ENCODE data around the gene RPS2.
A peak's percentile ranks its signal among the peaks of the same experiment; 100 is the strongest.

Gene RPS2

DNA sequence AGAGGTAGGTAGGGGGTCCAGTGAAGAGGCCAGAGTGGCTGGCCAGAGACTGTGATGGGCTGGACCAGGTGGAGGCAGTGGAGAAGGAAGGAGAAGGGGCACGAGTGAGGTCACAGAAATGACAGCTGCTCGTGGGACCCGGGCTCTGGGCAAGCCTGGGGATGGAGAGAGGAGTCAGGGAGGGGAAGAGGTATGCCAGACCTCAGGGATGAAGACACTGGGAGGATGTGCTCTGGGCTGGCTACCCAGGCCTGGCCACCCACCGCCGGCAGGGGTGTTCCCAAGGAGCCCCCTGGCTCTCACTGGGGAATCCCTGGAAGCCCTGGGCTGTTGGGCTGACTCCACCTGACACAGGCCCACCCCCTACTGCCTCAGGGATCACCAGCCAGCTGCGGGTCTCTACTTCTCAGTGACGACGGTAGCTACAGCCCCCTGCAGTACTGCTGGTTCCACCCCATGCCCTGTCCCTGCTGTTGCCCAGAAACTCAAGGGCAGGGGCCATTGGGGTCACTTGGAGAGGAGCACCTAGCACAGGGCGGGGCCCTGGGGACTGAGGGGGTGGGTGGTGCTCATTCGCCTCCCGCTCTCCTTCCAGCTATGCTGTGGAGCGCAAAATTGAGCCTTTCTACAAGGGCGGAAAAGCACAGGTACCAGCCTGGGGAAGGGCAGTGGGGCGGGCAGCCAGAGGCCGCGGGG, 9.0 kb upstream of the RPS2 start:
- WGBS (ENCODE audit: extremely low coverage, insufficient coverage, insufficient read length): no CpG with 5 or more reads among the region's 16 CpGs
- Histone ChIP-seq H3K9ac (ENCODE audit: low read length) (no peak overlapping the region), H3K9me3 (ENCODE audit: insufficient read depth, low read depth, low read length) (no peaks in the 10 kb centered on the region), H3K4me3 (ENCODE audit: low read depth, low read length) (no peak overlapping the region), H3K23ac (ENCODE audit: low read length) (no peak overlapping the region), H3K14ac (ENCODE audit: low read length) (no peak overlapping the region), H3K27me3 (ENCODE audit: insufficient read depth, low read length) (no peaks in the 10 kb centered on the region), H2BK120ac (ENCODE audit: insufficient read depth, low read length, poor library complexity) (no peak overlapping the region), H4K8ac (ENCODE audit: low read depth, low read length) (no peak overlapping the region), H3K36me3 (ENCODE audit: control insufficient read depth in 1 of 2, insufficient read depth in 2 of 2, low read length in 2 of 2) (peaks cover 44 to 45% of the 10 kb centered on the region in 2 experiments), H3K27ac (ENCODE audit: low read depth, low read length) (no peak overlapping the region), H3K79me1 (ENCODE audit: low read length) (peaks cover 7% of the 10 kb centered on the region), H2BK12ac (ENCODE audit: low read length) (no peak overlapping the region), H3K18ac (ENCODE audit: low read length) (peak overlapping the region; percentile 18), H2BK5ac (ENCODE audit: low read depth, low read length, poor library complexity) (no peak overlapping the region), H3K4ac (ENCODE audit: low read depth, low read length) (no peak overlapping the region), H2AFZ (ENCODE audit: insufficient read depth, low read length, poor library complexity) (no peak overlapping the region), H3K79me2 (ENCODE audit: control insufficient read depth, insufficient read depth, low read length, poor library complexity) (peaks cover 11% of the 10 kb centered on the region), H3K4me1 (ENCODE audit: control insufficient read depth in 1 of 2, insufficient read depth in 2 of 2, low read length in 2 of 2) (peaks cover 10 to 12% of the 10 kb centered on the region in 2 experiments), H3K4me2 (ENCODE audit: low read length) (no peak overlapping the region), H4K12ac (ENCODE audit: low read depth, low read length) (no peak overlapping the region), H2AK5ac (ENCODE audit: low read length) (no peak overlapping the region), H4K91ac (ENCODE audit: low read depth, low read length) (no peak overlapping the region)
- no peak for DNase-seq

- Histone ChIP-seq H3K9ac (ENCODE audit: low read length) (peak overlapping the region; percentile 89), H4K8ac (ENCODE audit: low read depth, low read length) (peak overlapping the region; percentile 97), H2AFZ (ENCODE audit: insufficient read depth, low read length, poor library complexity) (peak overlapping the region; percentile 46), H4K91ac (ENCODE audit: low read depth, low read length) (peak overlapping the region; percentile 87), H3K23ac (ENCODE audit: low read length) (no peak overlapping the region), H3K27me3 (ENCODE audit: insufficient read depth, low read length) (no peaks in the 10 kb centered on the region), H3K14ac (ENCODE audit: low read length) (peak overlapping the region; percentile 84), H2BK5ac (ENCODE audit: low read depth, low read length, poor library complexity) (peak overlapping the region; percentile 37), H3K79me2 (ENCODE audit: control insufficient read depth, insufficient read depth, low read length, poor library complexity) (peaks cover 11% of the 10 kb centered on the region), H3K18ac (ENCODE audit: low read length) (peak overlapping the region; percentile 63), H3K4me3 (ENCODE audit: low read depth, low read length) (peak overlapping the region; percentile 90), H3K9me3 (ENCODE audit: insufficient read depth, low read depth, low read length) (no peaks in the 10 kb centered on the region), H3K4me1 (ENCODE audit: control insufficient read depth in 1 of 2, insufficient read depth in 2 of 2, low read length in 2 of 2) (peaks cover 10 to 11% of the 10 kb centered on the region in 2 experiments), H2BK12ac (ENCODE audit: low read length) (no peak overlapping the region), H3K4me2 (ENCODE audit: low read length) (peak overlapping the region; percentile 92), H2AK5ac (ENCODE audit: low read length) (peak overlapping the region; percentile 54), H3K79me1 (ENCODE audit: low read length) (peaks cover 7% of the 10 kb centered on the region), H3K4ac (ENCODE audit: low read depth, low read length) (peak overlapping the region; percentile 76), H2BK120ac (ENCODE audit: insufficient read depth, low read length, poor library complexity) (peak overlapping the region; percentile 8), H3K27ac (ENCODE audit: low read depth, low read length) (no peak overlapping the region), H3K36me3 (ENCODE audit: control insufficient read depth in 1 of 2, insufficient read depth in 2 of 2, low read length in 2 of 2) (peaks cover 34% of the 10 kb centered on the region in 2 experiments), H4K12ac (ENCODE audit: low read depth, low read length) (peak overlapping the region; percentile 87)
- no CpG with 5 or more reads among the region's 22 CpGs for WGBS (ENCODE audit: extremely low coverage, insufficient coverage, insufficient read length)
- peak; percentile 24 to 27 for DNase-seq
Measured at GRCh38 chr16:1972490-1972877, 7.9 kb upstream of the RPS2 start.

DNA sequence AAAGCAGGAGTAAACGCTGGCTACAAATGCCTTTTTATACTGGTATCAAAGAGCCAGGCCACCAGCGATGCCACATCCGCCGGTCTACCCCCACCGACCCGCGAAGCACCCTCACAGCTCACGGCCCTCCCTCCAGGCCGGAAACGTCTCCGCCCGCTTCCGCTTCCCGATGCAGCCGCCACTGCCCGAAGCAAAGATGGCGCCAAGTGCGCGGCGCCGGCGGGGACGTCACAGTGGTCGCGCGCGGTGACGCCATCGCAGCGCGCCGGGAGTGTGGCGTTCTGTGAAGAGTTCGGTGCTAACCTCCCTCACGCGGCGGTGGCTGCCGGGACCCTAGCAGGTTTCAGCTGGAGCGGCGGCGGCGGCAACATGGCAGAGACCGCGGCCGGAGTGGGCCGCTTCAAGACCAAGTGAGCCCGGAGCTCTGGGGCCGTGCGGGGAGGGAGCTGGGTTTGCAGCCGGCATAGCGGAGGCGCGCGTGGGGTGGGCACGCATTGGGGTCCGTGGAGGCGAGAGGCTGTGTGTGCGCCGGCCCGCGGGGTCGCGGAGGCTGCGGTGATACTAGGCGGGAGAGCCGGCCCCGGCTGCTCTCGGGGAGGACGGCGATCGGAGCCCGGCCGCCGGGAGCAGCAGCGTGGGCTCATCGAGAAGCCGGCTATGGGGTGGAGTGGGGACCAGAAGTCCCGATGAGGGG, 7.3 kb upstream of the RPS2 start, which contains the start of gene TBL3:
TBL3 (plus strand) TSS at position 258 of the 694 bp plus-strand sequence; CDS start at position 370, 112 bp downstream.
- H2AFZ ChIP-seq (ENCODE audit: insufficient read depth, low read length, poor library complexity): peak within 1 kb of the TSS; percentile 46
- peak within 1 kb of the TSS; percentile 84 for H3K14ac ChIP-seq (ENCODE audit: low read length)
- H2BK12ac ChIP-seq (ENCODE audit: low read length): no peak within 1 kb of the TSS
- WGBS (ENCODE audit: extremely low coverage, insufficient coverage, insufficient read length): no CpG with 5 or more reads among the region's 78 CpGs
- no peaks in the 10 kb centered on the region for H3K9me3 ChIP-seq (ENCODE audit: insufficient read depth, low read depth, low read length)
- peak within 1 kb of the TSS; percentile 92 for H3K4me2 ChIP-seq (ENCODE audit: low read length)
- peak within 1 kb of the TSS; percentile 84 for H3K18ac ChIP-seq (ENCODE audit: low read length)
- peak within 1 kb of the TSS; percentile 37 for H2BK5ac ChIP-seq (ENCODE audit: low read depth, low read length, poor library complexity)
- H3K9ac ChIP-seq (ENCODE audit: low read length): peak within 1 kb of the TSS; percentile 89
- H4K12ac ChIP-seq (ENCODE audit: low read depth, low read length): peak within 1 kb of the TSS; percentile 94
- H3K27me3 ChIP-seq (ENCODE audit: insufficient read depth, low read length): no peaks in the 10 kb centered on the region
- peak within 1 kb of the TSS; percentile 76 for H3K4ac ChIP-seq (ENCODE audit: low read depth, low read length)
- DNase-seq: peak; percentile 92 to 99
- H2AK5ac ChIP-seq (ENCODE audit: low read length): peak within 1 kb of the TSS; percentile 80
- no peak within 1 kb of the TSS for H3K23ac ChIP-seq (ENCODE audit: low read length)
- H3K36me3 ChIP-seq (ENCODE audit: control insufficient read depth in 1 of 2, insufficient read depth in 2 of 2, low read length in 2 of 2): peaks cover 29% of the 10 kb centered on the region in 2 experiments
- H3K4me1 ChIP-seq (ENCODE audit: control insufficient read depth in 1 of 2, insufficient read depth in 2 of 2, low read length in 2 of 2): peaks cover 10 to 11% of the 10 kb centered on the region in 2 experiments
- peak within 1 kb of the TSS; percentile 67 for H3K27ac ChIP-seq (ENCODE audit: low read depth, low read length)
- H4K8ac ChIP-seq (ENCODE audit: low read depth, low read length): peak within 1 kb of the TSS; percentile 97
- H3K79me1 ChIP-seq (ENCODE audit: low read length): peaks cover 7% of the 10 kb centered on the region
- peak within 1 kb of the TSS; percentile 89 for H4K91ac ChIP-seq (ENCODE audit: low read depth, low read length)
- H3K4me3 ChIP-seq (ENCODE audit: low read depth, low read length): peak within 1 kb of the TSS; percentile 90
- H3K79me2 ChIP-seq (ENCODE audit: control insufficient read depth, insufficient read depth, low read length, poor library complexity): peaks cover 11% of the 10 kb centered on the region
- peak within 1 kb of the TSS; percentile 57 for H2BK120ac ChIP-seq (ENCODE audit: insufficient read depth, low read length, poor library complexity)

DNA sequence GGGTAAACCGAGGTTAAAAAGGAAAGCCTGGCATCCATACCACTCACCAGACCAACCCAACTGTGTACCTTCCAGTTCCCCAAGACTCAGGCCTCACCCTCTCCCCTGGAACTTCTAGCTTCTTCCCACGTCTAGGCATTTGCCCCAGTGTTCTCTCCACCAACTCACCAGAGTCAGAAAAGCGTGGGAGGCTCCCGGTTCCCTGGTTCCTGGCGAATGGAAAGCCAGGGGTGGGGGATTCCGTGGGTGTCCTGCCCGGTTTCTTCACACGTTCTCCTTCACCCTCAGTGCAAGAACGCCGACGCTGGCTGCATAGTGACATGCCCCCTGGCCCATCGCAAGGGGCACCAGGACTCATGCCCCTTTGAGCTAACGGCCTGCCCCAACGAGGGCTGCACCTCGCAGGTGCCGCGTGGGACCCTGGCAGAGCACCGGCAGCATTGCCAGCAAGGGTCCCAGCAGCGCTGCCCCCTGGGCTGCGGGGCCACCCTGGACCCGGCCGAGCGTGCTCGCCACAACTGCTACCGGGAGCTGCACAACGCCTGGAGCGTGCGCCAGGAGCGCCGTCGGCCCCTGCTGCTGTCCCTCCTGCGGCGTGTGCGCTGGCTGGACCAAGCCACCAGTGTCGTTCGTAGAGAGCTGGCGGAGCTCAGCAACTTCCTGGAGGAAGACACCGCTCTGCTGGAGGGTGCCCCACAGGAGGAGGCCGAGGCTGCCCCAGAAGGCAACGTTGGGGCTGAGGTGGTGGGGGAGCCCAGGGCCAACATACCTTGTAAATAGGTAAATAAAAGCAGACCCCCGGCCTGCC, 3.7 kb upstream of the RPS2 start:
- Histone ChIP-seq H2BK5ac (ENCODE audit: low read depth, low read length, poor library complexity) (no peak overlapping the region), H3K4me3 (ENCODE audit: low read depth, low read length) (no peak overlapping the region), H3K79me1 (ENCODE audit: low read length) (peaks cover 15% of the 10 kb centered on the region), H3K27me3 (ENCODE audit: insufficient read depth, low read length) (no peaks in the 10 kb centered on the region), H4K8ac (ENCODE audit: low read depth, low read length) (no peak overlapping the region), H3K4ac (ENCODE audit: low read depth, low read length) (no peak overlapping the region), H3K79me2 (ENCODE audit: control insufficient read depth, insufficient read depth, low read length, poor library complexity) (peaks cover 29% of the 10 kb centered on the region), H3K23ac (ENCODE audit: low read length) (no peak overlapping the region), H2AFZ (ENCODE audit: insufficient read depth, low read length, poor library complexity) (no peak overlapping the region), H3K18ac (ENCODE audit: low read length) (no peak overlapping the region), H3K14ac (ENCODE audit: low read length) (no peak overlapping the region), H2BK120ac (ENCODE audit: insufficient read depth, low read length, poor library complexity) (no peak overlapping the region), H3K36me3 (ENCODE audit: control insufficient read depth in 1 of 2, insufficient read depth in 2 of 2, low read length in 2 of 2) (peaks cover 6% of the 10 kb centered on the region in 2 experiments), H3K9me3 (ENCODE audit: insufficient read depth, low read depth, low read length) (no peaks in the 10 kb centered on the region), H3K9ac (ENCODE audit: low read length) (no peak overlapping the region), H3K4me2 (ENCODE audit: low read length) (no peak overlapping the region), H3K27ac (ENCODE audit: low read depth, low read length) (no peak overlapping the region), H2AK5ac (ENCODE audit: low read length) (no peak overlapping the region), H4K91ac (ENCODE audit: low read depth, low read length) (no peak overlapping the region), H4K12ac (ENCODE audit: low read depth, low read length) (no peak overlapping the region), H2BK12ac (ENCODE audit: low read length) (no peak overlapping the region), H3K4me1 (ENCODE audit: control insufficient read depth in 1 of 2, insufficient read depth in 2 of 2, low read length in 2 of 2) (peaks cover 16 to 18% of the 10 kb centered on the region in 2 experiments)
- no CpG with 5 or more reads among the region's 41 CpGs for WGBS (ENCODE audit: extremely low coverage, insufficient coverage, insufficient read length)
- no peak for DNase-seq

Data from trophoblast cell (in vitro differentiated cells and primary cell).